GM12891 (cell line): ENCODE results near the gene ZNF70.

Experiments
- POLR2A ChIP-seq: IDR thresholded peaks from 2 replicates; pipeline ENCODE4 v1.6.1; 2011; ENCODE audit warnings: low read depth, low read length, control low read depth
- POLR2AphosphoS5 ChIP-seq: IDR thresholded peaks from 2 replicates; pipeline ENCODE4 v1.6.1; 2011; ENCODE audit warnings: low read depth, low read length, control low read depth

- TF ChIP-seq POLR2A (no peak), POLR2AphosphoS5 (no peak)
These were observed 56.8 kb downstream of the ZNF70 start for GRCh38 chr22:23693979-23694680.
